ENCODE data around the gene ZNF598. TPM values are rescaled to one million over a fixed set of nuclear protein-coding genes. Genes with fewer than 3 reads are reported as not detected.

Gene ZNF598
- total RNA-seq, 1 donor = 27.6 TPM

DNA sequence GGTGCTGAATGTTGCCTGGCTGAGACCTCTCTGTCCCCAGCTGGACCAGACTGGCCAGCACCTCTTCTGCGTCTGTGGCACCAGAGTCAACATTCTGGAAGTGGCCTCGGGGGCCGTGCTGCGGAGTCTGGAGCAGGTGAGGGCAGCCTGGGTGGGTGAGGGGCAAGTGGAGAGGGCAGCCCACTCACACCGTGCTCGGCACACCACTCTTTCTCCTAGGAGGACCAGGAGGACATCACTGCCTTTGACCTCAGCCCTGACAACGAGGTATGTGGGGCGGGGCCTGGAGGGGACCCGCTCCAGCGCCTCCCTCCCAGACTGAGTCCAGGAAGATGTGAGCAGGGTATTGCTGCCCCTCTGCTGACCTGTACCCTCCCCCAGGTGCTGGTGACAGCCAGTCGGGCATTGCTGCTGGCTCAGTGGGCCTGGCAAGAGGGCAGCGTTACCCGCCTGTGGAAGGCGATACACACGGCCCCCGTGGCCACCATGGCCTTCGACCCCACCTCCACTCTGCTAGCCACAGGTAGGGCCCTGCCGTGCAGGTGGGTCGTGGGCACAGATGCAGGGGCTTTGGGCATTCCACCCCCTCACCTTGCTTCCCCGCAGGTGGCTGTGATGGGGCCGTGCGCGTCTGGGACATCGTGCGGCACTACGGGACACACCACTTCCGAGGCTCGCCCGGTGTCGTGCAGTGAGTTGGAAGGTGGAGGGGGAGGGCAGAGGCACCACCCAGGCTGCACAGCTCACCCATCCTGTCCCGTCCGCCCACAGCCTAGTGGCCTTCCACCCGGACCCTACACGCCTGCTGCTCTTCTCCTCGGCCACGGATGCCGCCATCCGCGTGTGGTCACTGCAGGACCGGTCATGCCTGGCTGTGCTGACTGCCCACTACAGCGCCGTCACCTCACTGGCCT, 35.2 kb downstream of the ZNF598 start:
- H3K4me3 ChIP-seq (ENCODE audit: low read depth, low read length) = no peak overlapping the region
- TF ChIP-seq, protein P1, sequence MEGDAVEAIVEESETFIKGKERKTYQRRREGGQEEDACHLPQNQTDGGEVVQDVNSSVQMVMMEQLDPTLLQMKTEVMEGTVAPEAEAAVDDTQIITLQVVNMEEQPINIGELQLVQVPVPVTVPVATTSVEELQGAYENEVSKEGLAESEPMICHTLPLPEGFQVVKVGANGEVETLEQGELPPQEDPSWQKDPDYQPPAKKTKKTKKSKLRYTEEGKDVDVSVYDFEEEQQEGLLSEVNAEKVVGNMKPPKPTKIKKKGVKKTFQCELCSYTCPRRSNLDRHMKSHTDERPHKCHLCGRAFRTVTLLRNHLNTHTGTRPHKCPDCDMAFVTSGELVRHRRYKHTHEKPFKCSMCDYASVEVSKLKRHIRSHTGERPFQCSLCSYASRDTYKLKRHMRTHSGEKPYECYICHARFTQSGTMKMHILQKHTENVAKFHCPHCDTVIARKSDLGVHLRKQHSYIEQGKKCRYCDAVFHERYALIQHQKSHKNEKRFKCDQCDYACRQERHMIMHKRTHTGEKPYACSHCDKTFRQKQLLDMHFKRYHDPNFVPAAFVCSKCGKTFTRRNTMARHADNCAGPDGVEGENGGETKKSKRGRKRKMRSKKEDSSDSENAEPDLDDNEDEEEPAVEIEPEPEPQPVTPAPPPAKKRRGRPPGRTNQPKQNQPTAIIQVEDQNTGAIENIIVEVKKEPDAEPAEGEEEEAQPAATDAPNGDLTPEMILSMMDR (IDR thresholded peaks at IDR 0.05; ENCODE audit: insufficient read depth, low read depth, low read length) = no peak
- no peak for DNase-seq (ENCODE audit: low read depth)

DNA sequence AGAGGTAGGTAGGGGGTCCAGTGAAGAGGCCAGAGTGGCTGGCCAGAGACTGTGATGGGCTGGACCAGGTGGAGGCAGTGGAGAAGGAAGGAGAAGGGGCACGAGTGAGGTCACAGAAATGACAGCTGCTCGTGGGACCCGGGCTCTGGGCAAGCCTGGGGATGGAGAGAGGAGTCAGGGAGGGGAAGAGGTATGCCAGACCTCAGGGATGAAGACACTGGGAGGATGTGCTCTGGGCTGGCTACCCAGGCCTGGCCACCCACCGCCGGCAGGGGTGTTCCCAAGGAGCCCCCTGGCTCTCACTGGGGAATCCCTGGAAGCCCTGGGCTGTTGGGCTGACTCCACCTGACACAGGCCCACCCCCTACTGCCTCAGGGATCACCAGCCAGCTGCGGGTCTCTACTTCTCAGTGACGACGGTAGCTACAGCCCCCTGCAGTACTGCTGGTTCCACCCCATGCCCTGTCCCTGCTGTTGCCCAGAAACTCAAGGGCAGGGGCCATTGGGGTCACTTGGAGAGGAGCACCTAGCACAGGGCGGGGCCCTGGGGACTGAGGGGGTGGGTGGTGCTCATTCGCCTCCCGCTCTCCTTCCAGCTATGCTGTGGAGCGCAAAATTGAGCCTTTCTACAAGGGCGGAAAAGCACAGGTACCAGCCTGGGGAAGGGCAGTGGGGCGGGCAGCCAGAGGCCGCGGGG, 36.0 kb downstream of the ZNF598 start:
- no peak for DNase-seq (ENCODE audit: low read depth)
- TF ChIP-seq, protein P1 (IDR thresholded peaks at IDR 0.05; ENCODE audit: insufficient read depth, low read depth, low read length) = no peak
- H3K4me3 ChIP-seq (ENCODE audit: low read depth, low read length) = no peak overlapping the region

DNA sequence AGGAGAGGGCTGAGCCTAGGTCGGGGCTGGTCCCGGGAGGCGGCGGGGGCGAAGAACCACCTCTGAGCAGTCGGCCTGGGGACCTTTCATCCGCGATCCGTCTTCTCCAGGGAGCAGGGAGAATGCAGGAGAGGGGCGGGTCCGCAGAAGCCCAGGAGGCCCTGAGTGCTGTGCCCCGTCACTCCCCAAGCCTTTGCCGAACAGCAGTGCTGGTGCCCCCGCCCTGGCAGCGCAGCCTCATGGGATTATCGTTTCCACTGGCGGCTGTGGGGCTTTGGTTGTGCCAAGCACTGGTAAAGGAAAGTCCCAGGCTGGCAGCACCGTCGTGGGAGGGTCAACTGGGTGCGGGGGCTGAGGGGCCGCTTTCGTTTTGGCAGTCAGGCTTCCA, 37.1 kb downstream of the ZNF598 start:
- peak overlapping the region; percentile 90 for H3K4me3 ChIP-seq (ENCODE audit: low read depth, low read length)
- TF ChIP-seq, protein P1 (IDR thresholded peaks at IDR 0.05; ENCODE audit: insufficient read depth, low read depth, low read length) = no peak
- DNase-seq (ENCODE audit: low read depth) = no peak

DNA sequence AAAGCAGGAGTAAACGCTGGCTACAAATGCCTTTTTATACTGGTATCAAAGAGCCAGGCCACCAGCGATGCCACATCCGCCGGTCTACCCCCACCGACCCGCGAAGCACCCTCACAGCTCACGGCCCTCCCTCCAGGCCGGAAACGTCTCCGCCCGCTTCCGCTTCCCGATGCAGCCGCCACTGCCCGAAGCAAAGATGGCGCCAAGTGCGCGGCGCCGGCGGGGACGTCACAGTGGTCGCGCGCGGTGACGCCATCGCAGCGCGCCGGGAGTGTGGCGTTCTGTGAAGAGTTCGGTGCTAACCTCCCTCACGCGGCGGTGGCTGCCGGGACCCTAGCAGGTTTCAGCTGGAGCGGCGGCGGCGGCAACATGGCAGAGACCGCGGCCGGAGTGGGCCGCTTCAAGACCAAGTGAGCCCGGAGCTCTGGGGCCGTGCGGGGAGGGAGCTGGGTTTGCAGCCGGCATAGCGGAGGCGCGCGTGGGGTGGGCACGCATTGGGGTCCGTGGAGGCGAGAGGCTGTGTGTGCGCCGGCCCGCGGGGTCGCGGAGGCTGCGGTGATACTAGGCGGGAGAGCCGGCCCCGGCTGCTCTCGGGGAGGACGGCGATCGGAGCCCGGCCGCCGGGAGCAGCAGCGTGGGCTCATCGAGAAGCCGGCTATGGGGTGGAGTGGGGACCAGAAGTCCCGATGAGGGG, 37.7 kb downstream of the ZNF598 start, which contains the start of gene TBL3:
Gene TBL3 (plus strand): TSS at position 258 of the 694 bp plus-strand sequence. CDS start 112 bp downstream, at position 370.
- TF ChIP-seq, protein P1 (IDR thresholded peaks at IDR 0.05; ENCODE audit: insufficient read depth, low read depth, low read length) = no peak
- peak; percentile 95 for DNase-seq (ENCODE audit: low read depth)
- H3K4me3 ChIP-seq (ENCODE audit: low read depth, low read length) = peak within 1 kb of the TSS; percentile 90

DNA sequence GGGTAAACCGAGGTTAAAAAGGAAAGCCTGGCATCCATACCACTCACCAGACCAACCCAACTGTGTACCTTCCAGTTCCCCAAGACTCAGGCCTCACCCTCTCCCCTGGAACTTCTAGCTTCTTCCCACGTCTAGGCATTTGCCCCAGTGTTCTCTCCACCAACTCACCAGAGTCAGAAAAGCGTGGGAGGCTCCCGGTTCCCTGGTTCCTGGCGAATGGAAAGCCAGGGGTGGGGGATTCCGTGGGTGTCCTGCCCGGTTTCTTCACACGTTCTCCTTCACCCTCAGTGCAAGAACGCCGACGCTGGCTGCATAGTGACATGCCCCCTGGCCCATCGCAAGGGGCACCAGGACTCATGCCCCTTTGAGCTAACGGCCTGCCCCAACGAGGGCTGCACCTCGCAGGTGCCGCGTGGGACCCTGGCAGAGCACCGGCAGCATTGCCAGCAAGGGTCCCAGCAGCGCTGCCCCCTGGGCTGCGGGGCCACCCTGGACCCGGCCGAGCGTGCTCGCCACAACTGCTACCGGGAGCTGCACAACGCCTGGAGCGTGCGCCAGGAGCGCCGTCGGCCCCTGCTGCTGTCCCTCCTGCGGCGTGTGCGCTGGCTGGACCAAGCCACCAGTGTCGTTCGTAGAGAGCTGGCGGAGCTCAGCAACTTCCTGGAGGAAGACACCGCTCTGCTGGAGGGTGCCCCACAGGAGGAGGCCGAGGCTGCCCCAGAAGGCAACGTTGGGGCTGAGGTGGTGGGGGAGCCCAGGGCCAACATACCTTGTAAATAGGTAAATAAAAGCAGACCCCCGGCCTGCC, 41.3 kb downstream of the ZNF598 start:
- no peak for DNase-seq (ENCODE audit: low read depth)
- no peak overlapping the region for H3K4me3 ChIP-seq (ENCODE audit: low read depth, low read length)
- TF ChIP-seq, protein P1 (IDR thresholded peaks at IDR 0.05; ENCODE audit: insufficient read depth, low read depth, low read length) = no peak

DNA sequence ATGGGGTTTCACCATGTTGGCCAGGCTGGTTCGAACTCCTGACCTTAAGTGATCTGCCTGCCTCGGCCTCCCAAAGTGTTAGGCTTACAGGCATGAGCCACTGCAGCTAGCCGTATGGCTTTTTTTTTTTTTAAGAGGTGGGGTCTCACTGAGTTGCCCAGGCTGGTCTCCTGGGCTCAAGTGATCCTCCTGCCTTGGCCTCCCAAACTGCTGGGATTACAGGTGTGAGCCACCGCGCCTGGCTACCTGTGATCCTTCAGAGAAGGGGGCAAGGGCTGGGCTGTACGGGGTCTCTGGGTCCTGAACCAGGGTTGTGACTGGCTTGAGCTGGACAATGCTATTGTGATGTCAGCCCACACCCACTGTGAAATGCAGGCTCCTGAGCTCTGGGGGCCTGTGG, 43.2 kb downstream of the ZNF598 start, which contains the start of gene RNF151:
Gene RNF151 (plus strand): TSS at position 397 of the 400 bp plus-strand sequence. CDS start 26 bp downstream, outside the sequence.
- H3K4me3 ChIP-seq (ENCODE audit: low read depth, low read length) = peak within 1 kb of the TSS; percentile 90
- TF ChIP-seq, protein P1 (IDR thresholded peaks at IDR 0.05; ENCODE audit: insufficient read depth, low read depth, low read length) = no peak
- DNase-seq (ENCODE audit: low read depth) = no peak

Measured in fibroblast of villous mesenchyme (primary cell).